ENCODE measurements around the gene C10orf143. TPM values are rescaled to one million over a fixed set of nuclear protein-coding genes. Genes with fewer than 3 reads are reported as not detected.
"Not testable (repeated sequence)": the region's sequence is repeated elsewhere in the genome, so short reads cannot be mapped to it uniquely, and the experiment has no call there.

C10orf143 gene
- total RNA-seq, 6 experiments from 2014 or later, result 0.68 to 2.9 (median 1.6) TPM

DNA sequence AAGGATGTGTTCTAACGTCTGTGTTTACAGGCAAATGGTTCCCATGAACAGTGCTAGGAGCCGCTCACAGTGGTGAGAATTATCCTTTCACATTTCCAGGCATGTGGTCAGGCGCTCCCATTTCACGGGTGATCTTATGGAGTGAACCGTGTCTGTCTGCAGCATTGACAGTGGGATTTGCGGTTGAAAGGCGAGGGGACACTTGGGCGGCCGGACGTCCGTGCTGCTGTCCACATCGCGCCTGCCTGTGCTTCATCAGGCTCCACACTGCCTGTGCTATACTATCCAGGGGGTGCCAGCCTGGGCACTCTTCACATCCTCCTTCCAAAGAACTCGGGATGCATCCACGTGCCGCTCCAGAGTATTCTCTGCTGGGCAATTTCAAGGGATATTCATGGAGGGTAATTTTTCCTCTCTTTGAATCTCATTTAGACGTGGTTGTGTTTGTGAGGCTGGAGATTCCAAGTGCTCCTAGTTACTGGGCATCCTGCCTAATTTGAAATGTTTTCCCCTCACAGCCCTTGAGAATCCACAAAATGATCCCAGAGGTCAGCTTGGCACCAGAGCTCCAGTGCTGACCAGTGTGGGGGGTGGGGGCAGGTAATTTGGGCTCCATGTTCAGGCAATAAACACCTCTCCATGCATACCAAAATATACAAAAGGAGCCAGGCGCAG is 84.7 kb downstream of the C10orf143 start:
- no peak for ATAC-seq
- no peaks in the 10 kb centered on the region for H3K27me3 ChIP-seq
- TF ChIP-seq POLR2A (IDR thresholded peaks at IDR 0.05), result no peak
- TF ChIP-seq, protein P1, sequence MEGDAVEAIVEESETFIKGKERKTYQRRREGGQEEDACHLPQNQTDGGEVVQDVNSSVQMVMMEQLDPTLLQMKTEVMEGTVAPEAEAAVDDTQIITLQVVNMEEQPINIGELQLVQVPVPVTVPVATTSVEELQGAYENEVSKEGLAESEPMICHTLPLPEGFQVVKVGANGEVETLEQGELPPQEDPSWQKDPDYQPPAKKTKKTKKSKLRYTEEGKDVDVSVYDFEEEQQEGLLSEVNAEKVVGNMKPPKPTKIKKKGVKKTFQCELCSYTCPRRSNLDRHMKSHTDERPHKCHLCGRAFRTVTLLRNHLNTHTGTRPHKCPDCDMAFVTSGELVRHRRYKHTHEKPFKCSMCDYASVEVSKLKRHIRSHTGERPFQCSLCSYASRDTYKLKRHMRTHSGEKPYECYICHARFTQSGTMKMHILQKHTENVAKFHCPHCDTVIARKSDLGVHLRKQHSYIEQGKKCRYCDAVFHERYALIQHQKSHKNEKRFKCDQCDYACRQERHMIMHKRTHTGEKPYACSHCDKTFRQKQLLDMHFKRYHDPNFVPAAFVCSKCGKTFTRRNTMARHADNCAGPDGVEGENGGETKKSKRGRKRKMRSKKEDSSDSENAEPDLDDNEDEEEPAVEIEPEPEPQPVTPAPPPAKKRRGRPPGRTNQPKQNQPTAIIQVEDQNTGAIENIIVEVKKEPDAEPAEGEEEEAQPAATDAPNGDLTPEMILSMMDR (IDR thresholded peaks at IDR 0.05), result no peak
- H3K9me3 ChIP-seq, result no peaks in the 10 kb centered on the region
- no peak overlapping the region for H3K27ac ChIP-seq
- H3K36me3 ChIP-seq, result no peaks in the 10 kb centered on the region
- H3K4me1 ChIP-seq, result no peaks in the 10 kb centered on the region
- 80% methylated on average over 16 of the region's 18 CpGs for WGBS (ENCODE audit: insufficient coverage, low coverage, low lambda C conversion rate, missing lambda C conversion rate)
- no peak for DNase-seq
- no peak overlapping the region for H3K4me3 ChIP-seq
- intact Hi-C loops (cut with DNase I), result no loop called here

DNA sequence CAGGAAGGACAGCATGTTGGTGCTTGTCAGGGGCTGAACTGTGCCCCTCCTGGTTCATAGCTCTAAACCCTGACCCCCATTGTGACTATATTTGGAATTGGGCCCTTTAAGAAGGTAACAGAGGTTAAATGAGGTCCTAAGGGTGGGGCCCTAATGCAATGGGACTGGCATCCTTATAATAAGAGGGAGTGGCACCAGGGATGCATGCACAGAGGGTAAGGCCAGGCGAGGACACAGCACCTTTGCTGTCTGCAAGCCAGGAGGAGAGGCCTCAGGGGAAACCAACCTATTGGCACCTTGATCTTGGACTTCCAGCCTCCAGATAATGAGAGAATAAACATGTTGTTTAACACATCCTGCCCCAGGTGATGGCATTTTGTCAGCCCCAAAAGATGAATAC is 85.3 kb downstream of the C10orf143 start:
- Histone ChIP-seq H3K27ac (no peak overlapping the region), H3K4me1 (no peaks in the 10 kb centered on the region), H3K4me3 (no peak overlapping the region), H3K36me3 (no peaks in the 10 kb centered on the region), H3K27me3 (no peaks in the 10 kb centered on the region), H3K9me3 (no peaks in the 10 kb centered on the region)
- TF ChIP-seq, protein P1 (IDR thresholded peaks at IDR 0.05), result no peak
- TF ChIP-seq POLR2A (IDR thresholded peaks at IDR 0.05), result no peak
- DNase-seq (no peak), ATAC-seq (no peak)
- no CpG with 5 or more reads among the region's 1 CpG for WGBS (ENCODE audit: insufficient coverage, low coverage, low lambda C conversion rate, missing lambda C conversion rate)
- intact Hi-C loops (cut with DNase I), result no loop called here

DNA sequence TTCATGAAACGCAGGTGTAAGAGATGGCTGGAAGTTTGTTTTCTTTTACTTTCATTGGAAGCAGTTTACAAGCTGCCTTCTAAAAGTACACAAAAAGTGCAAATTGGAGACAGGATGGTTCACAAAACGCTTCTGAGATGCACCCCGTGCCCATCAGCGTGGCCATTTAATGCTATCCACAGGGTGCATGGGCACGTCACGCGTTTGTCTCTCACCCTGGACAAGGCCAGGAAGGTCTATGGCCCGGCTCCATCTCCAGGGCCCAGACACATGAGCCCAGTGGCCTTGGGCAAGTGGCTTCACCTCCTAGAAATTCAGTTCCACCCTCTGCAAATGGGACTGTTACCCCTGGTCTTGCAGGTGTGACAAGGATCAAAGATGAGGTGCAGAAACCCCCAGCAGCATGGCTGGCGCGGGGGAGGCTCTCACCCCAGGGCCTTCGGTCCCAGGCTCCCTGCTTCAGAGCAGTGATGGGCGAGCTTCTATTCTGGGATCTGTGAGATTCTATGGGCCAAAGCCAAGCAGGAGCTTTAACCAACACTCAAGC is 85.8 kb downstream of the C10orf143 start:
- no peaks in the 10 kb centered on the region for H3K36me3 ChIP-seq

DNA sequence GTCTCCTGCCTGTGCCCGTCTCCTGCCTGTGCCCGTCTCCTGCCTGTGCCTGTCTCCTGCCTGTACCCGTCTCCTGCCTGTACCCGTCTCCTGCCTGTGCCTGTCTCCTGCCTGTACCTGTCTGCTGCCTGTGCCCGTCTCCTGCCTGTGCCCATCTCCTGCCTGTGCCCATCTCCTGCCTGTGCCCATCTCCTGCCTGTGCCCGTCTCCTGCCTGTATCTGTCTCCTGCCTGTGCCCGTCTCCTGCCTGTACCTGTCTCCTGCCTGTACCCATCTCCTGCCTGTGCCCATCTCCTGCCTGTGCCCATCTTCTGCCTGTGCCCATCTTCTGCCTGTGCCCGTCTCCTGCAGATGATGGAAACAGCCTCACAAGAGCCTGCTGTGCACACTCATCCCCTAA is 86.3 kb downstream of the C10orf143 start:
- 68% methylated on average over 7 of the region's 8 CpGs for WGBS (ENCODE audit: insufficient coverage, low coverage, low lambda C conversion rate, missing lambda C conversion rate)
- H3K4me3 ChIP-seq; H3K36me3 ChIP-seq; H3K27me3 ChIP-seq; H3K27ac ChIP-seq; H3K4me1 ChIP-seq; H3K9me3 ChIP-seq; DNase-seq; intact Hi-C loops (cut with DNase I); ATAC-seq: not testable (repeated sequence)

More for the DNA sequence above, 85.8 kb downstream of the C10orf143 start:
- 64% methylated on average over 7 of the region's 12 CpGs for WGBS (ENCODE audit: insufficient coverage, low coverage, low lambda C conversion rate, missing lambda C conversion rate)
- no peak for TF ChIP-seq POLR2A (IDR thresholded peaks at IDR 0.05)
- TF ChIP-seq, protein P1 (IDR thresholded peaks at IDR 0.05), result no peak
- H3K4me1 ChIP-seq, result no peaks in the 10 kb centered on the region
- no peak for ATAC-seq
- DNase-seq, result no peak
- intact Hi-C loops (cut with DNase I), result no loop called here
- H3K27ac ChIP-seq, result no peak overlapping the region
- no peaks in the 10 kb centered on the region for H3K9me3 ChIP-seq
- H3K4me3 ChIP-seq, result no peak overlapping the region
- no peaks in the 10 kb centered on the region for H3K27me3 ChIP-seq

DNA sequence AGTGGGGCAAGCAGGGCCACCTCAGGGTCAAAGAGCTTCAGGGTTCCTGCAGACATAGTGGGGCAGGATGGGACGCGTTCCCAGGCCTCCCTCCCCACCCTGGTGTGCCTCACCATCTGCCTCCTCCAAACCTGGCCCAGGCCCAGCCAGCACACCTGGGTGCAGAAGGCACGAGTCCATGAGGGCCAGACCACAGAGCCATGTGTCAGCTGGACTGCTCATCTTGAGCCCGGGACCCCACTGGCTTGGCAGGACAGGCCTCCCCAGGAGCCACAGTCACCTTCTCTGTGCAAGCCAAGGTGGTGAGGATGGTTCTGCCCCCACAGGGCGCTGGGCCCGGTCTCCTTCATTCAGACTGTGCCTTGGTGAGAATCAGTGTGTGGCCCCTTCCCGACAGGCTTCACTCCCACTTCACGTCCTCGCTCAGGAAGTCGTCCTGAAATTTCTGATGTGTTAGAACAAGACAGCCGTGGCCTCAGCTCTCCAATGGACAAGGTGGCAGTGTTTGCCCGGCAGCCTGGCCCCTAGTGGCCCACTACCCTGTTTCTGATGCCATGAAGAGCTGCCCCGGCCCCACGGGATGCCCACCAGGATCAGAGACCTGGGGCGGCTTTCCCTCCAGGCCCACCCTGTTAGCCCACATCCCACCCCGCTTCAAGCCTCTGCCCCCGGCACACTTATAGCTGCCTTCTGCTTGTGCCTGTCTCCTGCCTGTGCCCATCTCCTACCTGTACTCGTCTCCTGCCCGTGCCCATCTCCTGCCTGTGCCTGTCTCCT is 87.0 kb downstream of the C10orf143 start:
- no peaks in the 10 kb centered on the region for H3K4me1 ChIP-seq
- intact Hi-C loops (cut with DNase I), result no loop called here
- DNase-seq (no peak), ATAC-seq (no peak)
- WGBS (ENCODE audit: insufficient coverage, low coverage, low lambda C conversion rate, missing lambda C conversion rate), result 54% methylated on average over 9 of the region's 19 CpGs
- H3K27me3 ChIP-seq, result no peaks in the 10 kb centered on the region
- no peak overlapping the region for H3K27ac ChIP-seq
- H3K36me3 ChIP-seq, result no peaks in the 10 kb centered on the region
- no peaks in the 10 kb centered on the region for H3K9me3 ChIP-seq
- TF ChIP-seq POLR2A (IDR thresholded peaks at IDR 0.05), result no peak
- TF ChIP-seq, protein P1 (IDR thresholded peaks at IDR 0.05), result no peak
- H3K4me3 ChIP-seq, result no peak overlapping the region
